ENCODE results near the gene MEI1.
"Not testable (repeated sequence)": the region's sequence is repeated elsewhere in the genome, so short reads cannot be mapped to it uniquely, and the experiment has no call there.

Gene MEI1, protein sequence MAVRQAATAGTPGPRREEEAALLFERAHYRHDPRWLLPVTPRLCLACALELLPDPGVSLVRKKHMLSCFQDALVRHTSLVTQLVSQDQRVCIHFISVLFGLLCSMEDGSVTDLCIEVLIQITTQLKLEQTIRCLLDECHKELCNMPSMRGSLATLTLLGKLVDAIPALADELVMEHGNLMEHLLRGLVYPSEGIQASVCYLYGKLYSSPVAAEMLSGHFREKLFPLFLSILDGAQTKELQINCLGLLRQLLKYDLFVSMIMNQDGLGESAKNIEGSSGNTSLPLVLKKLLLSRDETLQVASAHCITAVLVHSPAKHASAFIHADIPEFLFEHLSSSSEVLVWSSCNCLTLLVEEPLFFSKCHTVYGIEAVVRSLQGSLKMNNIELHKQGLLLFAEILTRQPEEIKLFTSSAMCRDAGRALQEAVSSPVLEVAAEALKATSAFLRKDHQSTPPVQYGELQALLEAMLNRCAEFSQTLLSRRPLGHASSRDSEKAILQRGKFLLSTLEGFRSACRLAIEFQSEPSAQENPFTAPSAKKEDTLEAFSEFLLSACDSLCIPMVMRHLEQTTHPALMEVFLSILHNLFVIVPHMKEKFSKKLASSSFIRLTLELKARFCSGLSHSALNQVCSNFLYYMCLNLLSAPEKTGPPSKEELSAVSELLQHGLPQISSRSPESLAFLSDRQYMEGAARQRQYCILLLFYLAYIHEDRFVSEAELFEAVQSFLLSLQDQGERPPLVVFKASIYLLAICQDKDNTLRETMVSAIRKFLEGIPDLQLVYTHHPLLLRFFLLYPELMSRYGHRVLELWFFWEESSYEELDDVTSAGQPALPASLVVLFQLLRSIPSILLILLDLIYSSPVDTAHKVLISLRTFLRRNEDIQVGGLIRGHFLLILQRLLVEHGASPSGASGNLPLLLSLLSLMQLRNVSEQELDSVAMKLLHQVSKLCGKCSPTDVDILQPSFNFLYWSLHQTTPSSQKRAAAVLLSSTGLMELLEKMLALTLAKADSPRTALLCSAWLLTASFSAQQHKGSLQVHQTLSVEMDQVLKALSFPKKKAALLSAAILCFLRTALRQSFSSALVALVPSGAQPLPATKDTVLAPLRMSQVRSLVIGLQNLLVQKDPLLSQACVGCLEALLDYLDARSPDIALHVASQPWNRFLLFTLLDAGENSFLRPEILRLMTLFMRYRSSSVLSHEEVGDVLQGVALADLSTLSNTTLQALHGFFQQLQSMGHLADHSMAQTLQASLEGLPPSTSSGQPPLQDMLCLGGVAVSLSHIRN

DNA sequence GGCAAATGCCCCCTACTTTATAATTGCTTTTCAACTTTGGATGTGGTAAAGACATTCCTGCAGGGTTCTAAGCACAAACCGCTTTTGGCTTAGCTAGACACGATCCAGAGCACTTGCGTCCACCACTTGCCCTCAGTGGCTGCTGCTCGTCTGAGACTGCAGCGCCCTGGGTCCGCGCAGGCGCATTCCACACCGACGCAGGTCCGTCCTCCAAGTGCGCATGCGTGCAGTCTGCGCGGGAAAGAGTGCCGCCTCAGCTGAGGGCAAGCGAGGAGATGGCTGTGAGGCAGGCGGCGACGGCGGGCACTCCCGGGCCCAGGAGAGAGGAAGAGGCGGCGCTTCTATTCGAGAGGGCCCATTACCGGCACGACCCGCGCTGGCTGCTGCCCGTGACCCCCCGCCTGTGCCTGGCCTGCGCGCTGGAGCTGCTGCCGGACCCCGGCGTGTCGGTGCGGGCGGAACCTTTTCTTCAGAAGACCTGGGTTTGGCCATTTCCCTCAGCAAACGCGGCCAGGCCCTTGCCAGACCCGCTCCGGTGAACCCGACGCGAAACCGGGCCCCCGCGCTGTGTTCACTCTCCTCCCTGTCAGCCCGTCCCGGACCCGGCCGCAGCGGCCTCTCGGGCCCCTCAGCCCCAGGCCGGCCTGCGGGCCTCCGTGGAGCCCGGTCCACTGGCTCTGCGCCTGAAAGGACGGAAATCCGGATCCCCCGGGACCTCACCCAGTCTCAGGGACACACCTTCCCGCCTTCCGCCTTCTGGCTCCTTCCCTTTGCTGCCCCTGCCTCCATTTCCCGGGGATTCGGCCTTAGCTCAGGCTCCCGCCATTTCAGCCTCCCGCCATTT lies at the start of gene MEI1:
Gene MEI1, plus strand, starts transcription at position 240 of the 844 bp plus-strand sequence. Its CDS starts 36 bp downstream, at position 276.
- DNase-seq (ENCODE audit: low read depth) = peak; percentile 45

DNA sequence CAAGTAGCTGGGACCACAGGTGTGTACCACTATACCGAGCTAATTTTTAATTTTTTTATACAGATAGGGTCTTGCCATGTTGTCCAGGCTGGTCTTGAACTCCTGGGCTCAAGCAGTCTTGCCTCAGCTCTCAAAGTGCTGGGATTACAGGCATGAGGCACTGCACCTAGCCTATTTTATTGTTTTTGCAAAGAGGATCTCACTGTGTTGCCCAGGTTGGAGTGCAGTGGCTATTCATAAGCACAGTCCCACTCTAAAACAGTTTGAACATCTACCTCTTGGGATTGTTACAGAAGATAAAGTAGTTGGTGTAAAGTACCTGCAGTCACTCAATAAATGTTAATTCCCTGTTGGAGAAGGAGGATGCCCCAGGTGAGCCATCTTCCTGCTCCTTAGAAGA lies 49.1 kb upstream of the MEI1 start:
- DNase-seq (ENCODE audit: low read depth) = no peak

DNA sequence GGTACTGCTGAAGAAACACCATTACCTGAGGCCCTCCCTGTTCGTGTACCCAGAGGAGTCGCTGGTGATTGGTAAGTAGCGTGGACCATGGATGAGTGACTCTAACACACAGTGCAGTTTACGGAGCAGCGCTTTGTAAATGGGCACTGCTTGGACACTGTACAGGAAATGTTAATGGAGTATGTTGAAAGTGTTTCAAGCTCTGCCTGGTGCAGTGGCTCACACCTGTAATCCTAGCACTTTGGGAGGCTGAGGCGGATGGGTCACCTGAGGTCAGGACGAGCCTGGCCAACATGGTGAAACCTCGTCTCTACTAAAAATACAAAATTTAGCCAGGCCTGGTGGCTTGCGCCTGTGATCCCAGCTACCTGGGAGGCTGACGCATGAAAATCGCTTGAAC lies 48.5 kb upstream of the MEI1 start:
- DNase-seq (ENCODE audit: low read depth) = no peak

DNA sequence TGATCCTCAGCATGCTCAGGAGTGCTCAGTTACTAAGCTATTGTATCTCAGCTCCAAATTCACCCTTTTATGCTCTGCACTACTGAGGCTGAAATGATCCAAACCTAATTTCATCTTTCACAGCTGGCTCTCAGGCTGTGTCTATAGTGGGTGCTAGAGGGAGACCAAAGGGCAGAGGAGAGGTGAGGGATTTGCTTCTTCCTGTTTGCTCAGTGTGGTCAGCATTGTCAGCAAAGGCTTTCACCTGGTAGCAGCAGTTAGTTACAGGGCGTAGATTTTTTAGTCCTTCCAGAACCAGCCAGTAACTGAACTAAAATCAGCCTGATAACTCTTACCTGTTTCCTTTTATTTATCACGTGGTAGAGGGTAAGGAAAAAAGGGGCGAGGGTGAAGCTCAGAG lies 45.0 kb upstream of the MEI1 start:
- no peak for DNase-seq (ENCODE audit: low read depth)

DNA sequence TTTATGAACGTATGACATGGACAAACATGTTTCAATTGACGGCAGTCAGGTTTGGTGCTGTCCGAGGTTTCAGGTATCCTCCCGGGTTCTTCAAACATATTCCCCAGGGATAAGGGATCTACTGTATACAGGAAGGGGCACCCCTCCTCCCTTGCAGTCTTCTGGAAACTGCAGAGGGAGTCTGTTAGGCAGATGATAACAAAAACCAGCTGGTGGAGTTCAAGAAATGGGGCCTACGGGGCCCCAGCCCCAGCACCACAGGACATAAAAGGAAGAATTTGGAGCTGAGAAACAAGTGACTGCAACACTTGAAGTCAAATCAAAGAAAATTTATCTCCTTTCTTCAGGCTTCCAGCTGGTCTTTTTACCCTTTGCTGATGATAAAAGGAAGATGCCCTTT lies 42.7 kb upstream of the MEI1 start:
- DNase-seq (ENCODE audit: low read depth) = no peak

DNA sequence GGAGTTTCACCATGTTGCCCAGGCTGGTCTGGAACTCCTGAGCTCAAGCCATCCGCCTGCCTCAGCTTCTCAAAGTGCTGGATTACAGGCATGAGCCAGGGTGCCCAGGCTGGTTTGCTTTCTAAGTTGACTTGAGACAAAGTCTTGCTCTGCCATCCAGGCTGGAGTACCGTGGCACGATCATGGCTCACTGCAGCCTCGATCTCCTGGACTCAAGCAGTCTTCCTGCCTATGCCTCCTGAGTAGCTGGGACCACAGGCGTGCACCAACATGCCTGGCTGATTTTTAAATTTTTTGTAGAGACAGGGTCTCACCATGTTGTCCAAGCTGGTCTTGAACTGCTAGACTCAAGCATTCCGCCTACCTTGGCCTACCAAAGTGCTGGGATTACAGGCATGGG lies 41.6 kb upstream of the MEI1 start:
- no peak for DNase-seq (ENCODE audit: low read depth)

DNA sequence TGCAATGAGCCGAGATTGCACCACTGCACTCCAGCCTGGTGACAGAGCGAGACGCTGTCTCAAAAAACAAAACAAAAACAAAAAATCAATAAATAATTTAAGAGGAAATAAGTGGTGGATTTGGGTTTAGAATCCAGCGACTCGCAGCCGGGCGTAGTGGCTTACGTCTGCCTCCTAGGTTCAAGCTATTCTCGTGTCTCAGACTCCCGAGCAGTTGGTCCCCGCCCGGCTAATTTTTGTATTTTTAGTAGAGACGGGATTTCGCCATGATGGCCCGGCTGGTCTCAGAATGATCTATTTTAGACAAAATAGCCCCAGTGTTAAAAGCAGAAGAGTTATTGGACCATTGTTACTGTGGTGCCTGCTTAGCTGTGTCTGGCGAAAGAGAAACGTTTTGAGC lies 40.4 kb upstream of the MEI1 start:
- no peak for DNase-seq (ENCODE audit: low read depth)

DNA sequence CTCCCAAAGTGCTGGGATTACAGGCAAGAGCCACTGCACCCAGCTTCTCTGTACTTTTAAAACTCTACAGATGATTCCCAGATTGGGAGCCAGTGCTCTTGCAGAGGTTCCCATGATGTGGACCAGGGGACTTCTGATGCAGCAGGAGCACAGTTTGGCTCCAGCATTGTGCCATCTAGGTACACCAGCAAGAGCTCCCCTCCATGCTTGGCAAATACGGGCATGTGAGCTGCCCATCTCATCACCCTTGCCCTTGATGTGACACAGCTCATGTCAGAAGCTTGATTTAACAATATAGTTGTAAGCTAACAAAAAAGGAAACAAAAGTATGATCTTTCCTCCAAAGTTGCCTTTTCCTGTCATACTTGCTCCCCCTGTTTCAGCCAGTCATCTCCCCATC lies 39.4 kb upstream of the MEI1 start:
- no peak for DNase-seq (ENCODE audit: low read depth)

DNA sequence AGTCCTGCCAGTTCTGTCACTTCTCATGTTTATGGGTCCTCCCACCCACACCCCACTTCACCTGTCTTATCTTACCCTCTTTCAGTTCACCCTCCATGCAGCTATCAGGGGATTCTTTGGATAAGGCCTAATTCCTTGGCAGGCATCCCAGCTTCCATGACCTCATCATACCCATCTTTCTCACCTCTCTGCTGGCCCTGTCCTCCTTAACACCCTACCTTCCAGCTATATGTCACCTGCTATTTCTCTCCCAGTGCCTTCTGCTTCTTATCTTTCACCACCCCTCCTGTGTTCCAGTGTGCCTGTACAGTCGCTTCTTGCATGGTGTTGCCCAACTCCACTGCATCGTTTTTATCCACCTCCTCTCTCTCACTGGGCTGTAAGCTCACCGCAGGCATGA lies 38.9 kb upstream of the MEI1 start:
- no peak for DNase-seq (ENCODE audit: low read depth)

DNA sequence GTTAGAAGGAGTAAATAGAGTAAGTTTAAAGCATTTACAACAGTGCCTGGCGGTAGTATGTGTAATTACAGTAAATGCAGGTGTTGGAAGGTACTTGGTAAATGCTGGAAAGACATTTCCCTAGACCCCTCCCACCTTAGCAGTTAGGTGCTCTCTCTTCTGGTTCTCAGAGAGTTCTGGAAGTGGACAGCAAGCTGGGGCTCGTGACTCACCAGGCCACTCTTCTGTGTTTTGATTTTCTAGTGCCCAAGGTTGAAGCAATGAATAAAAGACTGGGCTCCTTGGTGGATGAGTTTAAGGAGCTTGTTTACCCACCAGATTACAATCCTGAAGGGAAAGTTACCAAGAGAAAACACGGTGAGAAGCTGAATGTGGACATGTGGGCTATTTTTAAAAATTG lies 38.2 kb upstream of the MEI1 start:
- DNase-seq (ENCODE audit: low read depth) = no peak

DNA sequence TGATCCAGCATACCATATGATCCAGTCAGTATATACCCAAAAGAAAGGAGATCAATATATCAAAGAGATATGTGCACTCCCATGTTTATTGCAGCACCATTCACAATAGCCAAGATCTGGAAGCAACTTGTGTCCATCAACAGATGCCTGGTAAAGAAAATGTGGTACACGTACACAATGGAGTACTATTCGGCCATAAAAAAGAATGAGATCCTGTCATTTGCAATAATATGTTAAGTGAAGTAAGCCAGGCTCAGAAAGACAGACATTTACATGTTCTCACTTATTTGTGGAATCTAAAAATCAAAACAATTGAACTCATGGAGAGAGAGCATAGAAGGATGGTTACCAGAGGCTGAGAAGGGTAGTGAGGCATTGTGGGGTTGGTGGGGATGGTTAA lies 37.6 kb upstream of the MEI1 start:
- DNase-seq (ENCODE audit: low read depth) = no peak

DNA sequence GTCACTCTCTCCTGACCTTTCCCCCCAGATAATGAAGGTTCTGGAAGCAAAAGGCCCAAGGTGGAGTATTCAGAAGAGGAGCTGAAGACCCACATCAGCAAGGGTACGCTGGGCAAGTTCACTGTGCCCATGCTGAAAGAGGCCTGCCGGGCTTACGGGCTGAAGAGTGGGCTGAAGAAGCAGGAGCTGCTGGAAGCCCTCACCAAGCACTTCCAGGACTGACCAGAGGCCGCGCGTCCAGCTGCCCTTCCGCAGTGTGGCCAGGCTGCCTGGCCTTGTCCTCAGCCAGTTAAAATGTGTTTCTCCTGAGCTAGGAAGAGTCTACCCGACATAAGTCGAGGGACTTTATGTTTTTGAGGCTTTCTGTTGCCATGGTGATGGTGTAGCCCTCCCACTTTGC lies 35.7 kb upstream of the MEI1 start:
- DNase-seq (ENCODE audit: low read depth) = not testable (repeated sequence)

DNA sequence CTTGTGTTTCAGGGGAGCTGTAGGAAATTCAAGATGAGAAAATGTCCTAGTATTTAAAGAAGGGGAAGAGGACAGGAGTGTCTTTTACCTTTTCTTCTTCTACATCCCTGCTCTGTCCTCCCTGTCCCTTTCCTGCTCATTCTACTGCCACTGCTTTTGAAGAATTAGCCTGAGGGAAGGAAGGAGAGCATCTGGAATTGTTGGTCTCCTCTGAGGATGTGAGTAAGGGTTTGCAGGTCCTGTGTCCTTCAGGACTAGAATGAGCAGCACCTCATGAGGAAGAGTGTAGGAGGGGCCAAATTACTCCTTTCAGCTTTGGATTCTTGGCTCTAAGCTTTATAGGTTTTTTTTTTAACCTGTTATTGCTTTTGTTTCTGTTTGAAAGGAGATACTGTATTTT lies 34.8 kb upstream of the MEI1 start:
- no peak for DNase-seq (ENCODE audit: low read depth)

DNA sequence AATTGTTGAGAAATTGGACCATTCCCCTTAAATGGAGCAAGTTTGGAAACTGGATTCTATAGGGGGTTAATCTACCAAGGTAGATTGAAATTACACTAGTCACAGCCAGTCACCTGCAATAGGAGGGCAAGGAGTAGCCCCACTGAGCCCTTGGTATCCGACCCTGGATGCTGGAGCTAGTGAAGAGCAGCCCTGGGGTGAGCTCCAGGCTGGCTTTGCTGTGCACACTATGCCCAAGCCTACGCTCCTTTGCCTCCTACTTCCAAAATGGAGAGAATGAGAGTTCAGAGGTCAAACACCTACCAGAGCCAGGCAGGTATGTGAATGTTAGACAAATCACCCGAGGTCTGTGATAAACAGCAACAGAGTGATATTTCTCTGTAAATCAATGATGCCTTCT lies 34.4 kb upstream of the MEI1 start:
- no peak for DNase-seq (ENCODE audit: low read depth)

DNA sequence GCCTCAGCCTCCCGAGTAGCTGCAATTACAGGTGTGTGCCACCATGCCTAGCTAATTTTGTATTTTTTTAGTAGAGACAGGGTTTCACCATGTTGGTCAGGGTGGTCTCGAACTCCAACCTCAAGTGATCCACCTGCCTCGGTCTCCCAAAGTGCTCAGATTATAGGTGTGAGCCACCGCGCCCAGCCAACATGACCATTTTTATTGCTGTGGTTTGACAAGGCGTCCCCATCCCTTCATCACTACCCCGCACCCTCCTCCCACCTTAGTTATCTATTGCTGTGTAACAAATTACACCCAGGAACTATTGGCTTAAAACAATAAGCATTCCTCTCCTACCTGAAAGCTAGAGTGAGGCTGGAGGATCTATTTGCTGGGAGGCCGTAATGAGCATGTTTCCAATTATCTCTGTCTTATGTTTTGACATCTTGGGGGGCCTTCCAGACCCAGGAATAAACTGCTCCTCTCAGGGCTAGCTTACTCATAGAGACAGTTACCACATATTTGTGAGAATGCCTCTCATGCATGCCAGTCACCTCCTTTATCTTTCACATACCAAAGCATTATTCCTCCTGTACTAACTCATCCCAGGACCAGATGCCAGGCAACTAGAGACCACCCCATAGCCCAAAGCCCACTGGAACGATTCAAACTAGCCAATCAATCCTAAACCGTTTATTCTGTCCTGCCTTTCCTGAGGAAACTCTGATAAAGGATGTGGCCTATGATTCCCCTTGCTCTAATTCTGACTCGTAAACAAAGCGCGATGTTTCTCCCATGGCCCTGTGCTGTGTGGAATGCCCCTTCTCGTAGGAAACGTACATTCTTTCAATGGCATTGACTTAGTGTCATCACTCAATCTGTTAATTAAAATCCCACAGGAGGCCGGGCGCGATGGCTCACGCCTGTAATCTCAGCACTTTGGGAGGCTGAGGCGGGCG lies 30.1 kb upstream of the MEI1 start:
- DNase-seq (ENCODE audit: low read depth) = no peak

DNA sequence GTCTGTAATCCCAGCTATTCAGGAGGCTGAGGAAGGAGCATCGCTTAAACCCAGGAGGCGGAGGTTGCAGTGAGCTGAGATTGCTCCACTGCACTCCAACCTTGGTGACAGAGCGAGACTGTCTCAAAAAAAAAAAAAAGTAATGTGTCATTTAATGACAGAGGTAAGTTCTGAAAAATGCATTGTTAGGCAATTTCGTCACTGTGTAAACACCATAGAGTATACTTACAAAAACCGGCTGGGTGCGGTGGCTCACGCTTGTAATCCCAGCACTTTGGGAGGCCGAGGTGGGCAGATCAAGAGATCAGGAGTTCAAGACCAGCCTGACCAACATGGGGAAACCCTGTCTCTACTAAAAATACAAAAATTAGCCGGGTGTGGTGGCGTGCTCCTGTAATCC lies 27.2 kb upstream of the MEI1 start:
- not testable (repeated sequence) for DNase-seq (ENCODE audit: low read depth)

DNA sequence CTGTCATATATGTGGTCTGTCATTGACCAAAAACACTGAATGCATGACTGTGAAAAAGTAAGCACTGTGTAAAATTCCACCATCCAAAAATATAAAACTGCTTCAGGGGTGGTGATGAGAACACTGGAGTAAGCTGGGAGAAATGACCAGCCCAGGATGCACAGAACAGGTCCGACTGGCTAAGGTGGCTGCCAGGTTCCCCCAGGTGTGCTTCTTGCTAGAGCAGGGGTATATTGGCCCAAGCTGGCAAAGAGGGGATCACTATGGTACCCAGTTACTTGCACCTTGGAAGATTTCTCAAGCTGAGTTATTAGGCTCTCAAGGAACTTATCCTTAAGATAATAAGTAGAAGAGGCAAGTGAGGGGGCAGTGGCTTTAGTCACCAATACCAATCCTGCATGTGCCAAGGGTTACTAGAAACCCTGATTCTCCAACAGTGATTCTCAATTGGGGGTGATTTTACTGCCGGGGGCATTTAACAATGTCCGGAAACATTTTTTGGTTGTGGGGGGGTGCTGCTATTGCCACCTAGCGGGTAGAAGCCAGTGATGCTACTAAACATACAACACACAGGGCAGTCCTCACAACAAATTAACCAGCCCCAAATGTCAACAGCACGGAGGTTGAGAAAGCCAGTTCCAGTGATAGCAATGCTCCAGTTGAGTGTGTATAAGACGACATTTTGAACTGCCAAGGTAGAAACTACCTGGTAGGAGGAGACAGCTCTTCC lies 26.4 kb upstream of the MEI1 start:
- no peak for DNase-seq (ENCODE audit: low read depth)

DNA sequence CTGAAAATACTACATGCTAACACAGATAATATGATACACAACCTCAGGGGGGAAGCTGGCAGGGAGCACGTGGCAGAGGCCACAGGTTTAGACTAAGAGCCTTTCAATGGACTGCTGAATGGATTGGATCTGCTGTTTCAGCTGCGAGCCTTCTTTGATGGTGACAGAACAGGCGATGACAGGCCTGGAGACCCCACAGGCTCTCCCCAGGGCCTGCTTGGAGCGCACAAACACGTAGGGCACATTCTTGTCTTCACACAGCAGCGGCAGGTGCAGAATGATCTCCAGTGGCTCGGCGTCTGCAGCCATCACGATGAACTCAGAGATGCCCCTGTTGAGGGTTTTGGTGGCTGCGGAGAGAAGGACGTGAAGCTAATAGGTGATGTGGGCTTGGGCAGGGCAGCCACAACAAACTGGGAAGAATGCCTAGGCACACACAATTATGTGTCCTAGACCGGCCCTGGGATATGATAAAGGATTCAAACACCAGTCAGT lies 24.4 kb upstream of the MEI1 start:
- no peak for DNase-seq (ENCODE audit: low read depth)

DNA sequence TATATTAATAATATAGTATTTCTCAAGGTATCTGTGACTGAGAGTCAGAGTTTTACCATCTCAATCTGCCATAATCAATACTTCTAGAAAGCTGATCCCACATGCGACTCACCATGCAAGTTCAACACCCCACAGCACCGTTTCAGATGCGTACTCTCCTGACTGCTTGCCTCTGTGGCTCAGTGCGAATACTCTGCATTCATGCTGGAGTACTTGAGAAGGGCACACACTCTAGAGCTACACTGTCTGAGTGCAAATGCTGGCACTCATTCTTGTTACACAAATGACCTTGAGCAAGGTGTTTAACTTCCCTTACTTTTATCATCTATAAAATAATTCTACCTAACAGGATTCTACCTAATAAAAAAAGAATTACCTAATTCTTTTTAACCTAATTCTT lies 23.2 kb upstream of the MEI1 start:
- no peak for DNase-seq (ENCODE audit: low read depth)

DNA sequence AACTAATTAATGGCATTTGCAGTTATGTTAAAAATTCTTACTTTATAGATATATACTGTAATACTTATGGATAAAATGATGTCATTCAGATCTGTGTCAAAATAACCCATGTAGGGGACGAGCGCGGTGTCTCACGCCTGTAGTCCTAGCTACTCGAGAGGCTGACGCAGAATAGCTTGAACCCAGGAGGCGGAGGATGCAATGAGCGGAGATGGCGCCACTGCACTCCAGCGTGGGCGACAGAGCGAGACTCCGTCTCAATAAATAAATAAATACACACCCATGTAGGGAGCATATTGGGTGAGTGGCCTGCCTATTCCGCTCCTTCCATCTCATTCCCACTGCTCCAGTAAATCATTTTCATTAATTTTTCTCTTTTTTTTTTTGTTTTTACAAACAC lies 17.7 kb upstream of the MEI1 start:
- DNase-seq (ENCODE audit: low read depth) = no peak
